GM23338 (cell line): ENCODE results near the gene CD19.

Experiments
- CREB1 ChIP-seq: fragments of 250-450 bp; sonication (Bioruptor Pico); IDR thresholded peaks from 2 replicates; pipeline ENCODE4 v1.5.0; 2020; ENCODE audit warnings: low read depth, mild to moderate bottlenecking, moderate library complexity
- CTCF ChIP-seq, 2 experiments: fragments of 200-600 bp in 1 of 2; sonication (generic) in 1 of 2; conservative IDR thresholded peaks; 2 replicates each; pipeline versions ENCODE4 v1.5.1 to v1.6.1; 2016 to 2017; ENCODE audit warnings: antibody characterized with exemption in 2 of 2, low read depth in 2 of 2, mild to moderate bottlenecking in 2 of 2, moderate library complexity in 1 of 2
- EZH2 ChIP-seq: fragments of 200-600 bp; sonication (generic); IDR thresholded peaks from one replicate; pipeline ENCODE4 v1.8.0; 2017; ENCODE audit warnings: antibody characterized with exemption, mild to moderate bottlenecking, low read depth; ENCODE audit not compliant: unreplicated experiment
- EZH2phosphoT487 ChIP-seq: fragments of 200-600 bp; sonication (generic); IDR thresholded peaks from one replicate; pipeline ENCODE4 v1.8.1; 2018; ENCODE audit warnings: antibody characterized with exemption; ENCODE audit not compliant: unreplicated experiment
- JUNB ChIP-seq: IDR thresholded peaks from one replicate; pipeline ENCODE4 v1.6.1; 2016; ENCODE audit warnings: antibody characterized with exemption; ENCODE audit not compliant: unreplicated experiment
- POLR2AphosphoS5 ChIP-seq: IDR thresholded peaks from 2 replicates; pipeline ENCODE4 v1.6.1; 2016; ENCODE audit warnings: antibody characterized with exemption, low read depth
- REST ChIP-seq: IDR thresholded peaks from one replicate; pipeline ENCODE4 v1.6.1; 2018; ENCODE audit warnings: antibody characterized with exemption; ENCODE audit not compliant: unreplicated experiment
- ZNF114 ChIP-seq: fragments of 250-450 bp; sonication (Bioruptor Pico); IDR thresholded peaks from 2 replicates; pipeline ENCODE4 v1.5.0; 2020; ENCODE audit warnings: mild to moderate bottlenecking, moderate library complexity

DNA sequence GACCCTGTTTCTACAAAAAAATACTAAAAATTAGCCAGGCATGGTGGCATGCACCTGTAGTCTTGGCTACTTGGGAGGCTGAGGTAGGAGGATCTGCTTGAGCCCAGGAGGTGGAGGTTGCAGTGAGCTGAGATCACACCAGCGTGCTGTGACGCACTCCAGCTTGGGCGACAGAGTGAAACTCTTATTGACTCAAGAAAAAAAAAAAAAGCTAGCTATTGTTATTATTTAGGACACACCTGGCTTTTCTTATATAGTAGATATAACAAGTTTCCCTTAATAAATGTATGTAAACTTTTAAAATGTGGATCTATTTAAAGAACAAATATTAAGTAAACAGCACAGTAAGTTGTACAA, 8.6 kb upstream of the CD19 start:
- TF ChIP-seq CTCF (conservative IDR thresholded peaks at IDR 0.05; ENCODE audit: low read depth in 2 of 2) (no peak), EZH2phosphoT487 (no peak), CREB1 (CRISPR knock-in tag) (no peak), EZH2 (no peak), REST (no peak), POLR2AphosphoS5 (no peak), ZNF114 (no peak), JUNB (no peak)
